H9 (cell line): ENCODE results near the gene HTR3A. TPM values are rescaled to one million over a fixed set of nuclear protein-coding genes. Genes with fewer than 3 reads are reported as not detected.

ENCODE experiments used
- DNase-seq: peaks from one replicate; pipeline ENCODE4 v3.0.0-alpha.2; 2017
- H2AFZ ChIP-seq: one replicate; pipeline ENCODE4 v1.6.1; 2013; ENCODE audit warnings: mild to moderate bottlenecking, low read length, control low read depth, moderate library complexity
- H2AK5ac ChIP-seq: 2 replicates; pipeline ENCODE4 v1.6.1; 2013; ENCODE audit warnings: low read length, control low read depth, mixed read lengths; ENCODE audit not compliant: insufficient read length
- H2BK120ac ChIP-seq: one replicate; pipeline ENCODE4 v1.6.1; 2013; ENCODE audit warnings: low read depth, mild to moderate bottlenecking, low read length, control low read depth, inconsistent platforms; ENCODE audit not compliant: poor library complexity, severe bottlenecking
- H2BK12ac ChIP-seq: 2 replicates; pipeline ENCODE4 v1.6.1; 2013; ENCODE audit warnings: low read length, control low read depth, mixed read lengths, low read depth; ENCODE audit not compliant: insufficient read length
- H2BK15ac ChIP-seq: 2 replicates; pipeline ENCODE4 v1.6.1; 2013; ENCODE audit warnings: low read depth, low read length, control low read depth
- H2BK20ac ChIP-seq: one replicate; pipeline ENCODE4 v1.6.1; 2013; ENCODE audit warnings: low read depth, mild to moderate bottlenecking, low read length, control low read depth, inconsistent platforms; ENCODE audit not compliant: poor library complexity, severe bottlenecking
- H2BK5ac ChIP-seq: 2 replicates; pipeline ENCODE4 v1.6.1; 2013; ENCODE audit warnings: low read length, control low read depth, mixed read lengths; ENCODE audit not compliant: insufficient read length
- H3K14ac ChIP-seq: 2 replicates; pipeline ENCODE4 v1.6.1; 2013; ENCODE audit warnings: low read length, control low read depth; ENCODE audit not compliant: insufficient read depth
- H3K18ac ChIP-seq: 2 replicates; pipeline ENCODE4 v1.6.1; 2013; ENCODE audit warnings: low read depth, mild to moderate bottlenecking, mixed read lengths, low read length, control low read depth; ENCODE audit not compliant: insufficient read length
- H3K23ac ChIP-seq: 2 replicates; pipeline ENCODE4 v1.6.1; 2013; ENCODE audit warnings: low read length, control low read depth, mixed read lengths, low read depth; ENCODE audit not compliant: insufficient read length
- H3K23me2 ChIP-seq: 2 replicates; pipeline ENCODE4 v1.6.1; 2013; ENCODE audit warnings: low read depth, mild to moderate bottlenecking, mixed read lengths, low read length, control low read depth; ENCODE audit not compliant: insufficient read length, poor library complexity, severe bottlenecking
- H3K27ac ChIP-seq: 2 replicates; pipeline ENCODE4 v1.5.1; 2013; ENCODE audit warnings: low read length, control low read depth, mixed read lengths, low read depth; ENCODE audit not compliant: insufficient read length
- H3K27me3 ChIP-seq: 2 replicates; pipeline ENCODE4 v1.6.1; 2013; ENCODE audit warnings: low read length, control low read depth, inconsistent platforms; ENCODE audit not compliant: insufficient read depth
- H3K4ac ChIP-seq: 2 replicates; pipeline ENCODE4 v1.6.1; 2013; ENCODE audit warnings: low read depth, mild to moderate bottlenecking, control low read depth, inconsistent platforms, low read length, moderate library complexity
- H3K4me1 ChIP-seq: 2 replicates; pipeline ENCODE4 v1.6.1; 2013; ENCODE audit warnings: low read length, control low read depth, inconsistent platforms; ENCODE audit not compliant: insufficient read depth
- H3K4me2 ChIP-seq: 2 replicates; pipeline ENCODE4 v1.6.1; 2013; ENCODE audit warnings: low read length, control low read depth, mixed read lengths; ENCODE audit not compliant: insufficient read length, insufficient read depth
- H3K56ac ChIP-seq: 2 replicates; pipeline ENCODE4 v1.6.1; 2013; ENCODE audit warnings: low read depth, mild to moderate bottlenecking, mixed read lengths, low read length, control low read depth; ENCODE audit not compliant: insufficient read length
- H3K79me1 ChIP-seq: 2 replicates; pipeline ENCODE4 v1.6.1; 2013; ENCODE audit warnings: low read depth, mild to moderate bottlenecking, moderate library complexity, low read length, control low read depth, inconsistent platforms; ENCODE audit not compliant: insufficient read depth, poor library complexity, severe bottlenecking
- H3K79me2 ChIP-seq: 2 replicates; pipeline ENCODE4 v1.6.1; 2013; ENCODE audit warnings: low read length, control low read depth, inconsistent platforms; ENCODE audit not compliant: insufficient read depth
- H3K9ac ChIP-seq: 2 replicates; pipeline ENCODE4 v1.6.1; 2013; ENCODE audit warnings: low read length, control low read depth, mixed read lengths; ENCODE audit not compliant: insufficient read length; ENCODE audit errors: extremely low read depth
- H3K9me3 ChIP-seq: one replicate; pipeline ENCODE4 v1.6.1; 2013; ENCODE audit warnings: low read depth, low read length, inconsistent platforms; ENCODE audit not compliant: control insufficient read depth
- H3T11ph ChIP-seq: one replicate; pipeline ENCODE4 v1.6.1; 2013; ENCODE audit warnings: mild to moderate bottlenecking, low read length, control low read depth, inconsistent platforms
- H4K20me1 ChIP-seq: one replicate; pipeline ENCODE4 v1.6.1; 2013; ENCODE audit not compliant: control insufficient read depth, insufficient read length, insufficient read depth
- H4K5ac ChIP-seq: 2 replicates; pipeline ENCODE4 v1.6.1; 2013; ENCODE audit warnings: low read depth, mild to moderate bottlenecking, mixed read lengths, low read length, control low read depth; ENCODE audit not compliant: insufficient read length
- H4K8ac ChIP-seq: replicated peaks from 2 replicates; pipeline ENCODE4 v1.6.1; 2013; ENCODE audit warnings: low read length, control low read depth, mixed read lengths, low read depth; ENCODE audit not compliant: insufficient read length
- H4K91ac ChIP-seq: 2 replicates; pipeline ENCODE4 v1.6.1; 2013; ENCODE audit warnings: low read depth, mild to moderate bottlenecking, moderate library complexity, mixed read lengths, low read length, control low read depth; ENCODE audit not compliant: insufficient read length
- H3K27ac Mint-ChIP-seq, 3 experiments: 2 replicates in 2 of 3; 3 replicates in 1 of 3; pipeline ENCODE4 v1.8.0; 2020 to 2021; ENCODE audit warnings: mixed read lengths in 3 of 3, mild to moderate bottlenecking in 1 of 3, moderate library complexity in 1 of 3
- H3K27me3 Mint-ChIP-seq: 2 replicates; pipeline ENCODE4 v1.8.0; 2021; ENCODE audit warnings: low read depth, mild to moderate bottlenecking, moderate library complexity, mixed read lengths
- H3K36me3 Mint-ChIP-seq, 3 experiments: 2 replicates in 2 of 3; 3 replicates in 1 of 3; pipeline ENCODE4 v1.8.0; 2020 to 2021; ENCODE audit warnings: low read depth in 3 of 3, mixed read lengths in 3 of 3; ENCODE audit not compliant: insufficient read depth in 1 of 3
- H3K4me1 Mint-ChIP-seq, 2 experiments: 2 replicates each; pipeline ENCODE4 v1.8.0; 2020; ENCODE audit warnings: mixed read lengths in 2 of 2
- H3K4me3 Mint-ChIP-seq, 2 experiments: 2 replicates in 1 of 2; 3 replicates in 1 of 2; pipeline ENCODE4 v1.8.0; 2020 to 2021; ENCODE audit warnings: mild to moderate bottlenecking in 2 of 2, mixed read lengths in 2 of 2, moderate library complexity in 1 of 2
- H3K9me3 Mint-ChIP-seq, 2 experiments: 2 replicates in 1 of 2; 3 replicates in 1 of 2; pipeline ENCODE4 v1.8.0; 2020; ENCODE audit warnings: mild to moderate bottlenecking in 2 of 2, mixed read lengths in 2 of 2, moderate library complexity in 1 of 2
- WGBS: extraction: QIAGEN DNeasy Blood & Tissue Kit; methylation state at CpG from one replicate; pipeline ENCODE4 v1.1.7; 2013; ENCODE audit warnings: missing lambda C conversion rate, low lambda C conversion rate, mixed read lengths; ENCODE audit not compliant: insufficient read length; ENCODE audit errors: extremely low coverage; 5-methylcytosine and 5-hydroxymethylcytosine counted together
- total RNA-seq: library from RNA; stranded (reverse); gene quantifications from 2 replicates; pipeline ENCODE4 v1.2.1, GENCODE V29; 2021
- TF ChIP-seq, protein P1 (sequence below): fragments of 200-600 bp; sonication (generic); conservative IDR thresholded peaks from 3 replicates; pipeline ENCODE4 v1.8.0; 2021; ENCODE audit warnings: antibody characterized with exemption, mild to moderate bottlenecking

HTR3A gene
- total RNA-seq, 1 experiment from 2014 or later: 4.1 TPM

DNA sequence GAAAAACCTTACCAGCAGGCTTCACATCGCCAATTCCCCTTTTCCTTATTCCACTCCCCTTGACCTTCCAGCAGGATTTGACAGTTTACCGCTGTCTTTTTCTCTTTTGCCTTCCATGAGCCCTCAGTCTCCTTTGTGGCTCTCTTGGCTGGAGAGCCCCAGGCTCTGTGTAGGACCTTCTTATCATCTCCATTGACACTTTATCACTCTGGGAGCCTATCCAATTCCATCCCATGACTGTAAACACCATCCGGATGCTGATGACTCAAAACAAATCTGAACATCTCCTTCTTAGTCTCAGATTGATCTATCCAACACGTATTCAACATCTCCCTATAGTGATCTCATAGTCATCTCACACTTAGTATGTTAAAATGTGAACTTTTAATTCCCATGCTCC is 36.0 kb downstream of the HTR3A start:
- no peak for DNase-seq
- no peaks in the 10 kb centered on the region for H3K36me3 Mint-ChIP-seq
- Histone ChIP-seq H2BK15ac (no peak overlapping the region), H3K4me2 (no peak overlapping the region), H3K9me3 (no peaks in the 10 kb centered on the region), H2AFZ (no peak overlapping the region), H3T11ph (no peak overlapping the region), H3K27me3 (no peaks in the 10 kb centered on the region), H2BK5ac (no peak overlapping the region), H3K4ac (no peak overlapping the region), H3K27ac (no peak overlapping the region), H3K4me1 (no peaks in the 10 kb centered on the region), H3K9ac (no peak overlapping the region), H2BK20ac (no peak overlapping the region), H4K5ac (no peak overlapping the region), H3K14ac (no peak overlapping the region), H3K79me2 (no peaks in the 10 kb centered on the region), H2BK120ac (no peak overlapping the region), H3K18ac (no peak overlapping the region), H3K79me1 (no peaks in the 10 kb centered on the region), H3K23me2 (no peaks in the 10 kb centered on the region), H4K91ac (no peak overlapping the region), H3K23ac (no peak overlapping the region), H2AK5ac (no peak overlapping the region), H3K56ac (no peak overlapping the region), H2BK12ac (no peak overlapping the region), H4K20me1 (no peaks in the 10 kb centered on the region), H4K8ac (no peak overlapping the region)
- no peaks in the 10 kb centered on the region for H3K9me3 Mint-ChIP-seq
- peaks cover 13% of the 10 kb centered on the region for H3K27me3 Mint-ChIP-seq
- TF ChIP-seq, protein P1, sequence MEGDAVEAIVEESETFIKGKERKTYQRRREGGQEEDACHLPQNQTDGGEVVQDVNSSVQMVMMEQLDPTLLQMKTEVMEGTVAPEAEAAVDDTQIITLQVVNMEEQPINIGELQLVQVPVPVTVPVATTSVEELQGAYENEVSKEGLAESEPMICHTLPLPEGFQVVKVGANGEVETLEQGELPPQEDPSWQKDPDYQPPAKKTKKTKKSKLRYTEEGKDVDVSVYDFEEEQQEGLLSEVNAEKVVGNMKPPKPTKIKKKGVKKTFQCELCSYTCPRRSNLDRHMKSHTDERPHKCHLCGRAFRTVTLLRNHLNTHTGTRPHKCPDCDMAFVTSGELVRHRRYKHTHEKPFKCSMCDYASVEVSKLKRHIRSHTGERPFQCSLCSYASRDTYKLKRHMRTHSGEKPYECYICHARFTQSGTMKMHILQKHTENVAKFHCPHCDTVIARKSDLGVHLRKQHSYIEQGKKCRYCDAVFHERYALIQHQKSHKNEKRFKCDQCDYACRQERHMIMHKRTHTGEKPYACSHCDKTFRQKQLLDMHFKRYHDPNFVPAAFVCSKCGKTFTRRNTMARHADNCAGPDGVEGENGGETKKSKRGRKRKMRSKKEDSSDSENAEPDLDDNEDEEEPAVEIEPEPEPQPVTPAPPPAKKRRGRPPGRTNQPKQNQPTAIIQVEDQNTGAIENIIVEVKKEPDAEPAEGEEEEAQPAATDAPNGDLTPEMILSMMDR: no peak
- no peak overlapping the region for H3K27ac Mint-ChIP-seq
- no peak overlapping the region for H3K4me3 Mint-ChIP-seq
- WGBS: no CpG with 5 or more reads among the region's 4 CpGs
- peaks cover 0 to 3% of the 10 kb centered on the region in 2 experiments; a peak in 1 of 4 replicates for H3K4me1 Mint-ChIP-seq
